Endometrium (tissue), 2 donors: ENCODE results near the gene ARTN.

Source experiments
- FAIRE-seq: peaks from 2 replicates; lab custom pipeline; 2012; peaks lifted over from hg19 to GRCh38; lab: Jason Lieb, UNC
- donor health status: control.
- donor health status: control.

ARTN gene

DNA sequence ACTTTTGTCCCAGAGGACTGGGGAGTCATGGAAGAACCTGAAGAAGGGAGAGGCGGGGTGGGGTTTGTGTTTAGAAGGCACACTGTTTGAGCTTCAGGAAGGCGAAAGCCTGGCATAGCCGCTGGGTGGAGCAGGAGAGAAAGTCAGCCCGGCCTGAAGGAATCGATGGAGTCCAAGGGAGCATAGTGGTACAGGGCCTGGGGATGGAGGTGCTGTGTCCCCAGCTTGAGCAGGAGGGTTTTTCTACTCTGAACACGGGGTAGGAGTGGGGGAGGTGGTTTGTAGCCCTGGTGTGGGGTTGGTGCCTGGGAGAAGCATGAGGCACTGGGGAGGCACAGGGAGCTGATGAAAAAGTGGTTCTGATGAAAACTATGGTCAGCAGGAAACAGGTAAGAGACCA is 53.1 kb downstream of the ARTN start:
- no peak for FAIRE-seq
